DOHH2 (cell line): Measurements from ENCODE around the gene VLDLR.

Experiments
- H3F3A ChIP-seq: fragments of 200-600 bp; sonication (generic), shearing (Covaris generic); 2 replicates; pipeline ENCODE4 v1.6.0; 2016; ENCODE audit warnings: antibody characterized with exemption, mild to moderate bottlenecking; ENCODE audit not compliant: control insufficient read depth, insufficient read depth
- H3K27ac ChIP-seq: fragments of 200-600 bp; sonication (generic); 2 replicates; pipeline ENCODE4 v1.5.1; 2014; ENCODE audit warnings: low read depth, mild to moderate bottlenecking, low read length, moderate library complexity
- H3K27me3 ChIP-seq: fragments of 200-600 bp; sonication (generic); 2 replicates; pipeline ENCODE4 v1.6.1; 2014; ENCODE audit warnings: mild to moderate bottlenecking, low read length, mixed read lengths; ENCODE audit not compliant: control insufficient read depth
- H3K36me3 ChIP-seq: fragments of 200-600 bp; sonication (generic); 2 replicates; pipeline ENCODE4 v1.6.1; 2014; ENCODE audit warnings: mild to moderate bottlenecking, low read length, moderate library complexity, mixed read lengths; ENCODE audit not compliant: control insufficient read depth
- H3K4me1 ChIP-seq: fragments of 200-600 bp; sonication (generic); 2 replicates; pipeline ENCODE4 v1.6.1; 2014; ENCODE audit warnings: mild to moderate bottlenecking, low read length, mixed read lengths; ENCODE audit not compliant: control insufficient read depth
- H3K4me2 ChIP-seq: fragments of 200-600 bp; sonication (generic); 2 replicates; pipeline ENCODE4 v1.6.0; 2014; ENCODE audit warnings: mild to moderate bottlenecking, low read length, moderate library complexity
- H3K4me3 ChIP-seq: fragments of 200-600 bp; sonication (generic); 2 replicates; pipeline ENCODE4 v1.5.1; 2014; ENCODE audit warnings: mild to moderate bottlenecking, low read length, mixed read lengths
- H3K79me2 ChIP-seq: fragments of 200-600 bp; sonication (generic); 2 replicates; pipeline ENCODE4 v1.6.1; 2014; ENCODE audit warnings: mild to moderate bottlenecking, low read length, mixed read lengths; ENCODE audit not compliant: control insufficient read depth
- H3K9me2 ChIP-seq: fragments of 200-600 bp; sonication (generic); replicated peaks from 2 replicates; pipeline ENCODE4 v1.6.1; 2014; ENCODE audit warnings: mild to moderate bottlenecking, low read length, mixed read lengths; ENCODE audit not compliant: control insufficient read depth
- H3K9me3 ChIP-seq: fragments of 200-600 bp; sonication (generic); 2 replicates; pipeline ENCODE4 v1.6.1; 2014; ENCODE audit warnings: antibody characterized with exemption, low read length, mixed read lengths; ENCODE audit not compliant: control insufficient read depth, insufficient read depth
- H4K20me1 ChIP-seq: fragments of 200-600 bp; sonication (generic); 2 replicates; pipeline ENCODE4 v1.6.0; 2014; ENCODE audit warnings: low read depth, mild to moderate bottlenecking, antibody characterized with exemption, low read length, moderate library complexity; ENCODE audit not compliant: control insufficient read depth, insufficient read depth
- CTCF ChIP-seq: fragments of 200-600 bp; sonication (generic); IDR thresholded peaks from one replicate; pipeline ENCODE4 v1.5.1; 2014; ENCODE audit warnings: antibody characterized with exemption, mild to moderate bottlenecking, low read depth, low read length; ENCODE audit not compliant: poor library complexity, severe bottlenecking
- EZH2phosphoT487 ChIP-seq: fragments of 200-600 bp; sonication (generic); IDR thresholded peaks from 2 replicates; pipeline ENCODE4 v1.6.1; 2017; ENCODE audit warnings: borderline replicate concordance, mild to moderate bottlenecking, antibody characterized with exemption, low read length, moderate library complexity, mixed read lengths

Gene VLDLR

DNA sequence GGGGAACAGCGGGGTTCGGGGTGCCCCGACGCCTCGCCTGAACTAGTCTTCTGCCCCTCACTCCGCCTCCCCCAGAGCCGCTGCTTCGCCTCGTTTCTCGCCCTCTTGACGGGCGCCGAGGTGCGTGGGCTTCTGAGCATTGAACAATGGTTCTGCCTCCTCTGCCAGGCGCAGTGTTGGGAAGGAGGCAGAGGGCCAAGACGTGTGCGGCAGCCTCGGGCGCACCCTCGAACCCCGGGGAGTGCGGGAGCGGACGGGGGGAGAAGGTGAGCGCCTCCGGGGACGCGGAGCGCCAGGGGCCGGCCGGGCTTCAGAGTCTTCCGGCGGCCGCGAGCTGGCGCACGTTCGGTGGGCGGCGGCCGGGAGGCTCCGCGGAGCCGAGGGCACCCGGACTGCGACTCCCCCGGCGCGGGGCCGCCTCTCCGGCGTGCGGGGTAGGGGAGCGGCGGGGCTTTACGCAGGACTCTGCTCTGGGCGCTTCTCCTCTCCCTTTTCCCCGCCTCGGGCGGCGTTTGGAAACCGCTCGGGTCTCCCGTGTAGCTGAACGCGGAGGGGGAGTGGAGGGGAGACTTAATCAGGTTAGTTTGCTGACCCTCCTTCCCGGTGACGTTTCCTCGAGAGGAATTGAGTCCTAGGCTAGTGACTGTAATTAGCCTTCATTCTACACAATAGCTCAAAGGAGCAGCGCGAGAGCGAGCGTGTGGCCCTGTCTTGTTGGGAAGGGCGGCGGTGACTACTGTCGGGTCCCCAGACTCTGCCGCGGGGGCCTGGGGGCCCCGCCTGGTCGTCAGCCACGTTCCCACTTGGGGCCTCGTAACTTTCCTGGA lies 1.1 kb downstream of the VLDLR start:
- Histone ChIP-seq H3K27me3 (peaks cover 17% of the 10 kb centered on the region), H3F3A (no peaks in the 10 kb centered on the region), H3K36me3 (no peaks in the 10 kb centered on the region), H3K9me2 (no peaks in the 10 kb centered on the region), H3K4me2 (peak overlapping the region; percentile 60), H4K20me1 (no peaks in the 10 kb centered on the region), H3K4me1 (peaks cover 9% of the 10 kb centered on the region), H3K27ac (no peak overlapping the region), H3K4me3 (peak overlapping the region; percentile 75), H3K79me2 (no peaks in the 10 kb centered on the region), H3K9me3 (no peaks in the 10 kb centered on the region)
- TF ChIP-seq CTCF (no peak), EZH2phosphoT487 (no peak)

DNA sequence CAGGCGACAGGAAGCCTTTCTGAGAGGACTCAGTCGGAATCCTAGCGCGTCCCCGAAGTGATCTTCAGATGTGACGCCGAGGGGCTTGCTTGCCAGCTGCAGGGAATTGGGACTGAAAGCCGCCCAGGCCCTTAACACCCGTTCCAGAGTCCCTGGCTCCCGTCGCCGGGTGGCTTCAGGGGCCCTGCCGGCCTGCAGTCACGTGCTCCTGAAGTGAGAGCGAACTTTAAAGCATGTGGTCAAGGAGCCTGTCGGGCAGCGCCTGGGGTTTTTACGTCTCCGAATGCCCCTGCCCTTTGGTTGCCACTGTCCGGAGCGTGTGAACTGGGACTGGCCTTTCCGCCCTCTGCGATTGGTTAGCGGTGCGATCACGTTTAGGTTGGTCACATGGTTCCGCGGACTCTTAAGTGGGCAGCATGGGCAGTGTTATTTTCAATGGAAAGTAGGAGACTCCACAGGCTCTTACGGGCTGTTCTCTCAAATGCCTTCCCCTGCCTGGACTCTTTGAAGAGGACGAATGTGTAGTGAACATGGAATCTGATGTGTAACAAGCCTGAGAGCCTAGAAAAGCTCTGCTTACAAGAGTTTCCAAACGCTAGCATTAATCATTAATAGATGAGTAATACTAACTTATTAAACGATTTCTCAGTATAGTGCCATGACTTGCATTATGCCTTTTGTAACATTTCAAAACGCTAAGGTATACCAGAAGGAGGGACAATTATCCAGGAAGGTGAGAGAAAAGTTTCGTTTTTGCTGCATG lies 1.9 kb downstream of the VLDLR start:
- no peak overlapping the region for H3K4me2 ChIP-seq
- H3K9me2 ChIP-seq, result no peaks in the 10 kb centered on the region
- no peaks in the 10 kb centered on the region for H3F3A ChIP-seq
- no peak for TF ChIP-seq CTCF
- no peak for TF ChIP-seq EZH2phosphoT487
- H3K36me3 ChIP-seq, result no peaks in the 10 kb centered on the region
- peaks cover 9% of the 10 kb centered on the region for H3K4me1 ChIP-seq
- H3K27me3 ChIP-seq, result peaks cover 17% of the 10 kb centered on the region
- H3K79me2 ChIP-seq, result no peaks in the 10 kb centered on the region
- H3K27ac ChIP-seq, result no peak overlapping the region
- H3K4me3 ChIP-seq, result no peak overlapping the region
- no peaks in the 10 kb centered on the region for H4K20me1 ChIP-seq
- H3K9me3 ChIP-seq, result no peaks in the 10 kb centered on the region

GRCh38 chr9:2624051-2624682 lies 2.6 kb downstream of the VLDLR start:
- no peaks in the 10 kb centered on the region for H3K36me3 ChIP-seq
- H3K4me3 ChIP-seq, result no peak overlapping the region
- TF ChIP-seq CTCF, result no peak
- no peaks in the 10 kb centered on the region for H3F3A ChIP-seq
- H3K79me2 ChIP-seq, result no peaks in the 10 kb centered on the region
- no peaks in the 10 kb centered on the region for H3K9me2 ChIP-seq
- peaks cover 9% of the 10 kb centered on the region for H3K4me1 ChIP-seq
- no peaks in the 10 kb centered on the region for H4K20me1 ChIP-seq
- no peaks in the 10 kb centered on the region for H3K9me3 ChIP-seq
- peaks cover 17% of the 10 kb centered on the region for H3K27me3 ChIP-seq
- no peak overlapping the region for H3K4me2 ChIP-seq
- H3K27ac ChIP-seq, result no peak overlapping the region
